Measurements from ENCODE around the gene BYSL.
"Not testable (repeated sequence)": the region's sequence is repeated elsewhere in the genome, so short reads cannot be mapped to it uniquely, and the experiment has no call there.

Gene BYSL

GRCh38 chr6:41942067-41942851, 21.0 kb downstream of the BYSL start:
- no peak for DNase-seq (ENCODE audit: low read depth)

GRCh38 chr6:41942882-41943281, 21.6 kb downstream of the BYSL start:
- not testable (repeated sequence) for DNase-seq (ENCODE audit: low read depth)

GRCh38 chr6:41943456-41943855, 22.2 kb downstream of the BYSL start:
- DNase-seq (ENCODE audit: low read depth) = no peak

GRCh38 chr6:41947581-41948220, 26.4 kb downstream of the BYSL start:
- DNase-seq (ENCODE audit: low read depth) = no peak

GRCh38 chr6:41954668-41955067, 33.4 kb downstream of the BYSL start:
- no peak for DNase-seq (ENCODE audit: low read depth)

- DNase-seq (ENCODE audit: low read depth) = no peak
These were observed 34.1 kb downstream of the BYSL start for GRCh38 chr6:41955412-41955811.

GRCh38 chr6:41957117-41957516, 35.8 kb downstream of the BYSL start:
- no peak for DNase-seq (ENCODE audit: low read depth)

- DNase-seq (ENCODE audit: low read depth) = no peak
These were observed 36.9 kb downstream of the BYSL start for GRCh38 chr6:41958022-41958856.

GRCh38 chr6:41960028-41960427, 38.7 kb downstream of the BYSL start:
- no peak for DNase-seq (ENCODE audit: low read depth)

- DNase-seq (ENCODE audit: low read depth) = no peak
These were observed 42.1 kb downstream of the BYSL start for GRCh38 chr6:41963371-41963770.

GRCh38 chr6:41964201-41964887, 43.0 kb downstream of the BYSL start:
- no peak for DNase-seq (ENCODE audit: low read depth)

GRCh38 chr6:41965429-41966213, 44.3 kb downstream of the BYSL start:
- DNase-seq (ENCODE audit: low read depth) = no peak

GRCh38 chr6:41966214-41966920, 45.1 kb downstream of the BYSL start:
- no peak for DNase-seq (ENCODE audit: low read depth)

- peak; percentile 40 for DNase-seq (ENCODE audit: low read depth)
These were observed 45.6 kb downstream of the BYSL start for GRCh38 chr6:41966961-41967311.

GRCh38 chr6:41967312-41968287, 46.3 kb downstream of the BYSL start:
- DNase-seq (ENCODE audit: low read depth) = no peak

GRCh38 chr6:41970436-41970846, 49.1 kb downstream of the BYSL start:
- no peak for DNase-seq (ENCODE audit: low read depth)

GRCh38 chr6:41972826-41973225, 51.5 kb downstream of the BYSL start:
- DNase-seq (ENCODE audit: low read depth) = no peak

- DNase-seq (ENCODE audit: low read depth) = no peak
These were observed 53.1 kb downstream of the BYSL start for GRCh38 chr6:41974281-41974825.

GRCh38 chr6:41975276-41975675, 54.0 kb downstream of the BYSL start:
- no peak for DNase-seq (ENCODE audit: low read depth)
